ENCODE measurements around the gene PRLH. TPM values are rescaled to one million over a fixed set of nuclear protein-coding genes. Genes with fewer than 3 reads are reported as not detected.

Gene PRLH, protein sequence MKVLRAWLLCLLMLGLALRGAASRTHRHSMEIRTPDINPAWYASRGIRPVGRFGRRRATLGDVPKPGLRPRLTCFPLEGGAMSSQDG
- polyA plus RNA-seq (2013, experiment 1 of 2) = not detected
- not detected for polyA plus RNA-seq (2013, experiment 2 of 2)

DNA sequence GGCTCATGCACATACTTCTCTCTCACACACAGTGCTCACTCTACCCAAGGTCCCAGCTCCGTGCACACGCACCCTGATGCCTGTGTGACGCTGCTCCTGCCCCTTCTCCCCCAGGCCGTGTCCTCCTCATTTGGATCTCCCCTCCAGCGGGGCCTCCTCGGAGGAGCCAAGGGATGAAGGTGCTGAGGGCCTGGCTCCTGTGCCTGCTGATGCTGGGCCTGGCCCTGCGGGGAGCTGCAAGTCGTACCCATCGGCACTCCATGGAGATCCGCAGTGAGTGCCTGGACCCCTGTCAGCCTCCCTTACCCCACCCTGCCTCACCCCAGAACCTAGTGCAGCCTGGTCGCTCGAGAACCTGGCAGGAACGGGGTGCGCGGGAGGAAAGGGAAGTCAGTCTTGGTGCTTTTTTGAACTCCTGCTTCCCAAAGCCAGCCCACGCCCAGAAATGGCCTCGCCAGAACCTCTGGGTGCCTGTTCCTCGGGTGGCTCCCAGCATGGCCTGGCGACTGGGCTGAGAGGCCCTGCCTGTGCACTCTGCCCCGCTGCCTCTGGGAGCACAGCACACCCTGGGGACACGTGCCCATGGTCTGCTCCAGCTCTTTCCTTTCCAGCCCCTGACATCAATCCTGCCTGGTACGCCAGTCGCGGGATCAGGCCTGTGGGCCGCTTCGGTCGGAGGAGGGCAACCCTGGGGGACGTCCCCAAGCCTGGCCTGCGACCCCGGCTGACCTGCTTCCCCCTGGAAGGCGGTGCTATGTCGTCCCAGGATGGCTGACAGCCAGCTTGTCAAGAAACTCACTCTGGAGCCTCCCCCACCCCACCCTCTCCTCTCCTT is at the start of gene PRLH:
PRLH (plus strand) TSS at position 174 of the 835 bp plus-strand sequence; CDS start at position 174, 0 bp downstream.
- Histone ChIP-seq H3K9ac (ENCODE audit: low read depth, low read length) (no peak within 1 kb of the TSS), H3K27ac (ENCODE audit: low read depth, low read length) (no peak within 1 kb of the TSS), H3K9me3 (ENCODE audit: insufficient read depth, low read depth, low read length) (no peaks in the 10 kb centered on the region), H3K36me3 (ENCODE audit: insufficient read depth, low read length) (no peaks in the 10 kb centered on the region), H3K27me3 (ENCODE audit: insufficient read depth, low read length) (no peaks in the 10 kb centered on the region), H3K4me3 (ENCODE audit: low read length) (no peak within 1 kb of the TSS), H3K4me1 (ENCODE audit: insufficient read depth, low read length) (no peaks in the 10 kb centered on the region)
- 90% methylated on average over 32 of the region's 32 CpGs for WGBS

DNA sequence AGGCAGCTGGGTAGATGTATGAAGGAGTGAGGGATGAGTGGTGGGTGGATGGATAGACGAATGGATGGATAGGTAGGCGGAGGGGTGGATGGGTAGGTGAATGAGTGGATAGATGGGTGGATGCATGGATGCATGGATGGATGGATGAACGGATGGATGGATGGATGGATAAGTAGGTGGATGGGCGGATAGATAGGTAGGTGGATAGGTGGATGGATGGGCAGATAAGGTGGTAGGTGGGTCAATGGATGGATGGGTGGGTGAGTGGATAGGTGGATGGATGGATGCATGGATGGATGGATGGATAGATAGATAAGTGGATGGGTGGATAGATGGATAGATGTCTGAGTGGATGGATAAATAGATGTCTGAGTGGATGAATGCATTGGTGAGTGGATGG is 49.2 kb upstream of the PRLH start:
- no peak overlapping the region for H3K9ac ChIP-seq (ENCODE audit: low read depth, low read length)
- 88% methylated on average over 4 of the region's 4 CpGs for WGBS
- no peak overlapping the region for H3K4me3 ChIP-seq (ENCODE audit: low read length)
- H3K27ac ChIP-seq (ENCODE audit: low read depth, low read length) = no peak overlapping the region
- no peaks in the 10 kb centered on the region for H3K27me3 ChIP-seq (ENCODE audit: insufficient read depth, low read length)
- peaks cover 4% of the 10 kb centered on the region; the same call in 1 of the 2 replicates for H3K4me1 ChIP-seq (ENCODE audit: insufficient read depth, low read length)
- no peaks in the 10 kb centered on the region for H3K36me3 ChIP-seq (ENCODE audit: insufficient read depth, low read length)
- no peaks in the 10 kb centered on the region for H3K9me3 ChIP-seq (ENCODE audit: insufficient read depth, low read depth, low read length)

DNA sequence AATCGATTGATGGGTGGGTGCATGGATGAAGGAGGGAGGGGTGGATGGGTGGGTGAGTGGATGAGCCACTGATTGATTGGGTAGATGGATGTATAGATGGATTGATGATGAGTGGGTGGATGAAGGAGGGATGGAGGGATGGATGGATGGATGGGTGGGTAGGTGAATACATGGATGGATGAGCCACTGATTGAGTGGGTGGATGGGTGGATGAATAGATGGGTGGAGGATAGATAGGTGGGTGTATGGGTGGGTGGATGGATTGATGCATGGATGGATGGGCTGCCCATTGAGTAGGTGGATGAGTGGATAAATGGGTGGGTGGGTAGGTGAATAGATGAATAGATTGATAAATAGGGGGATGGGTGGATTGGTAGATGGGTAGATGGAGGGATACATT is 48.4 kb upstream of the PRLH start:
- Histone ChIP-seq H3K4me1 (ENCODE audit: insufficient read depth, low read length) (peaks cover 3% of the 10 kb centered on the region; the same call in 1 of the 2 replicates), H3K27ac (ENCODE audit: low read depth, low read length) (no peak overlapping the region), H3K27me3 (ENCODE audit: insufficient read depth, low read length) (no peaks in the 10 kb centered on the region), H3K36me3 (ENCODE audit: insufficient read depth, low read length) (no peaks in the 10 kb centered on the region), H3K9ac (ENCODE audit: low read depth, low read length) (no peak overlapping the region), H3K4me3 (ENCODE audit: low read length) (no peak overlapping the region), H3K9me3 (ENCODE audit: insufficient read depth, low read depth, low read length) (no peaks in the 10 kb centered on the region)
- WGBS = 81% methylated on average over 1 of the region's 1 CpG

DNA sequence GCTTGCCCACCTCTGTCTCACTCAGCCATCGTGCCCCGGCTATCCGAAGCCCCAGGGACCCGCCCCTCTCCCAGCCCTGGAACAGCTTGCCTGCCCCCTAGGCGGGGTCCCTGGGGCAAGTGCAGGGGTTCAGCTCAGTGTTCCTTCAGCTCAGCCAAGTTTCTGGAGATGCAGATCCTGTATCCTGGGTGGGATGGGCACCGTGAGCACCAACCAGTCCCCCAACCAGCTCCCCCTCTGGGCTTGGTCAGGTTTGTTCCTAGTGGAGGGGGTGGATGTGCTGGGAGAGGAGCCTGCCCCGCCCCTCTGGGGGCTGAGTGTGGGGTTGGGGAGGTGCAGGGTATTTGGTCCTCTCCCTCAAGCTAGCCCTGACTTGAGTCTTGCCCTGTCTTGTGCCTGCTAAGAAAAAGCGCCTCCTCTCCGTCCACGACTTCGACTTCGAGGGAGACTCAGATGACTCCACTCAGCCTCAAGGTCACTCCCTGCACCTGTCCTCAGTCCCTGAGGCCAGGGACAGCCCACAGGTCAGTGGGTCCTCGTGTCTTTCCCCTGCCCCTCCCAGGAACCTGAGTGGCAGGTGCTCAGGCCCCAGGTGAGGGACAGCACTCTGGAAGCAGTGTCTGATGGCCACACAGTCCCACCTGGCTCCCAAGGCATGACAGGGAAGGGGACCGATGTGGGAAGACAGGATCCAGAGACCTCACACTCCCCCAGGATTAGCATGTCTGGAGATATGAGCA is 46.7 kb upstream of the PRLH start:
- 91% methylated on average over 14 of the region's 14 CpGs for WGBS

DNA sequence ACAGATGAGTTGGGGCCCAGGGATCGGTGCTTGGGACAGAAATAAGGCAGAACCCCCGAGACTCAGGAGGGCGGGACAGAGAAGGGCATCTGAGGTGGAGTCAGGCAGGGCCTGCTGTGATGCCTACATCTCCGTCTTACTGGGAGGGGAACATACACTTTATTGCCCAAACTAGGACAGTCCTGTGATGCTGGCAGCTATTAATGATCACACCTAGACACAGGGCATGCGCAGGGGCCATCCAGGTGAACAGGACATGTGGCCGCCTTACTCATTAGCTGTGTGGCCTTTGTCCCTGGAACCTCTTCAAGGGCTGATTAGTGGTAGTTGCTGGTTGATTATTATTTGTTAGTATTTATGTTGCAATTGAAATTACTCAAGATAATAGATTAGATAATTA is 46.1 kb upstream of the PRLH start:
- WGBS = 94% methylated on average over 6 of the region's 6 CpGs
- H3K27ac ChIP-seq (ENCODE audit: low read depth, low read length) = no peak overlapping the region

More for the DNA sequence above, 46.7 kb upstream of the PRLH start:
- Histone ChIP-seq H3K9ac (ENCODE audit: low read depth, low read length) (no peak overlapping the region), H3K27ac (ENCODE audit: low read depth, low read length) (no peak overlapping the region), H3K4me3 (ENCODE audit: low read length) (no peak overlapping the region), H3K27me3 (ENCODE audit: insufficient read depth, low read length) (no peaks in the 10 kb centered on the region), H3K4me1 (ENCODE audit: insufficient read depth, low read length) (no peaks in the 10 kb centered on the region), H3K36me3 (ENCODE audit: insufficient read depth, low read length) (no peaks in the 10 kb centered on the region), H3K9me3 (ENCODE audit: insufficient read depth, low read depth, low read length) (no peaks in the 10 kb centered on the region)

DNA sequence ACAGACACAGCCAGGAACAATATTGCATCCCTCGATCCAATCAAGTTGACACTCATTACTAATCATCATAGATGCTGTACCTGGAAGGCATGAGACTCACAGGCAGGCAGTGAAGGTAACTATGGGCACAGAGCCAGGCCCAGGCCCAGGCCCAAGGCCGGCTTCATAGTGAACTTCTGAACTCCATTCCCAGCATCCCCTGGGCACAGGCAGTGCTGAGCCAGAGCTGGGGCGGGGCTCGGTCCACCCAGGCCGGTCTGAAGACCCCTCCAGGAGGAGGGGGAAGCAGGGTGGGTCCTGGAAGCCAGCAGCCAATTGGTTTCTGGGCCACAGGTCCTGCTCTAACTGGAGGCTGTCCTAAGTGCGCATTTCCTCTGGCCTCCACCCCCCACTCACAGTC is 41.7 kb upstream of the PRLH start:
- H3K4me1 ChIP-seq (ENCODE audit: insufficient read depth, low read length) = no peaks in the 10 kb centered on the region
- H3K9ac ChIP-seq (ENCODE audit: low read depth, low read length) = no peak overlapping the region
- 84% methylated on average over 6 of the region's 6 CpGs for WGBS
- H3K4me3 ChIP-seq (ENCODE audit: low read length) = no peak overlapping the region
- H3K27ac ChIP-seq (ENCODE audit: low read depth, low read length) = no peak overlapping the region
- no peaks in the 10 kb centered on the region for H3K9me3 ChIP-seq (ENCODE audit: insufficient read depth, low read depth, low read length)
- H3K27me3 ChIP-seq (ENCODE audit: insufficient read depth, low read length) = no peaks in the 10 kb centered on the region
- no peaks in the 10 kb centered on the region for H3K36me3 ChIP-seq (ENCODE audit: insufficient read depth, low read length)

More for the DNA sequence above, 46.1 kb upstream of the PRLH start:
- Histone ChIP-seq H3K4me1 (ENCODE audit: insufficient read depth, low read length) (no peaks in the 10 kb centered on the region), H3K4me3 (ENCODE audit: low read length) (no peak overlapping the region), H3K9ac (ENCODE audit: low read depth, low read length) (no peak overlapping the region), H3K27me3 (ENCODE audit: insufficient read depth, low read length) (no peaks in the 10 kb centered on the region), H3K36me3 (ENCODE audit: insufficient read depth, low read length) (no peaks in the 10 kb centered on the region), H3K9me3 (ENCODE audit: insufficient read depth, low read depth, low read length) (no peaks in the 10 kb centered on the region)

DNA sequence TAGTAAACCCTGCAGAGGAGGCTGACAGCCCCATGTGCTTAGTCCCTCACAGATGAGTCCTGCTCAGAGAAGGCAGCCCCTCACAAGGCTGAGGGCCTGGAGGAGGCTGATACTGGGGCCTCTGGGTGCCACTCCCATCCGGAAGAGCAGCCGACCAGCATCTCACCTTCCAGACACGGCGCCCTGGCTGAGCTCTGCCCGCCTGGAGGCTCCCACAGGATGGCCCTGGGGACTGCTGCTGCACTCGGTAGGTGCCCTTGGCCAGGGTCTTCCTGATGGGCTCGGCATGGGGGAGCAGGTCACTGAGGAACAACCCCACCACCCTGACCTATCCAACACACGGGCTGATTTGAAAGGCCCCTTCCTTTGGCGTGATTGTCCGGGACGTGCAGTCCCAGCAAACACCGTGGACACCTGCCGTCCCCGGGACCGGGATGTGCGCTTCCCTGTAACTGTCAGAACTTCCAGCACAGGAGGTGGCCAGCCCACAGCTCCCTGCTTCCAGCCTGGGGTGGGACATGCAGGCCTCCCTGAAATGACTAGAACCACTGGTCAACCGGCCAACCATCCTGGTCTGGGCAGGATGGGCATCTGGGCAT is 40.7 kb upstream of the PRLH start:
- Histone ChIP-seq H3K4me1 (ENCODE audit: insufficient read depth, low read length) (no peaks in the 10 kb centered on the region), H3K9me3 (ENCODE audit: insufficient read depth, low read depth, low read length) (no peaks in the 10 kb centered on the region), H3K4me3 (ENCODE audit: low read length) (no peak overlapping the region), H3K27me3 (ENCODE audit: insufficient read depth, low read length) (no peaks in the 10 kb centered on the region), H3K9ac (ENCODE audit: low read depth, low read length) (no peak overlapping the region), H3K27ac (ENCODE audit: low read depth, low read length) (no peak overlapping the region), H3K36me3 (ENCODE audit: insufficient read depth, low read length) (no peaks in the 10 kb centered on the region)
- WGBS = 92% methylated on average over 17 of the region's 17 CpGs

DNA sequence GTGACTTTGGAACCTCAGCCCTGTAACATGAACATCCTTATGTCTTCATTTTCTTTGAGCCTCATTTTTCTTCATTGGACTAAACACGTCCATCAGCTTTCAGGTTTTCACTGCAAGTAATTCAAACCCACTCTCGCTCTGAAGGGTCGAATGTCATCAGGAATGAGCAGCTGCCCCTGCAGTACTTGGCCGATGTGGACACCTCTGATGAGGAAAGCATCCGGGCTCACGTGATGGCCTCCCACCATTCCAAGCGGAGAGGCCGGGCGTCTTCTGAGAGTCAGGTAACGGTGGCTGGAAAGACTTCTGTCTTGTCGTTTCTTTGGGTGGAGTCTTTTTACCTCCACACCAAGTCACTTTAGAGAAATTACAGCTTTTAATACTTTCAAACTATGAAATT is 39.1 kb upstream of the PRLH start:
- 0 out of 2 replicates have a peak, but pooled peaks cover 4% of the 10 kb centered on the region for H3K4me1 ChIP-seq (ENCODE audit: insufficient read depth, low read length)
- H3K27ac ChIP-seq (ENCODE audit: low read depth, low read length) = no peak overlapping the region
- no peaks in the 10 kb centered on the region for H3K36me3 ChIP-seq (ENCODE audit: insufficient read depth, low read length)
- no peaks in the 10 kb centered on the region for H3K27me3 ChIP-seq (ENCODE audit: insufficient read depth, low read length)
- no peak overlapping the region for H3K4me3 ChIP-seq (ENCODE audit: low read length)
- H3K9ac ChIP-seq (ENCODE audit: low read depth, low read length) = no peak overlapping the region
- WGBS = 94% methylated on average over 11 of the region's 11 CpGs
- no peaks in the 10 kb centered on the region for H3K9me3 ChIP-seq (ENCODE audit: insufficient read depth, low read depth, low read length)

DNA sequence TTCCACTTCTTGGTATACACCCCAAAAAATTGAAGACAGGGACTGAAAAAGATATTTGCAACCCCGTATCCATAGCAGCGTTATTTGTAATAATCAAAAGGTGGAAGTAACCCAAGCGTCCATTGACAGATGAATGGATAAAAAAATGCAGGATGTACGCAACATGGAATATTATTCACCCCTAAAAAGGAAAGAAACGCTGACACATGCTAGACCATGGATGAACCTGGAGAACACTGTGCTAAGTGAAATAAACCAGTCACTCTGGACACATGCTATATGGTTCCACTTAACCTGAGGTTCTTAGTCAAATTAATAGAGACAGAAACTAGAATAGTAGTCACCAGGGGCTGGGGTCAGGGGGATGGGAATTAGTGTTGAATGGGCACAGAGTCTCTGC is 38.6 kb upstream of the PRLH start:
- WGBS = 97% methylated on average over 5 of the region's 5 CpGs
- Histone ChIP-seq H3K36me3 (ENCODE audit: insufficient read depth, low read length) (no peaks in the 10 kb centered on the region), H3K4me3 (ENCODE audit: low read length) (no peak overlapping the region), H3K9ac (ENCODE audit: low read depth, low read length) (no peak overlapping the region), H3K9me3 (ENCODE audit: insufficient read depth, low read depth, low read length) (no peaks in the 10 kb centered on the region), H3K27me3 (ENCODE audit: insufficient read depth, low read length) (no peaks in the 10 kb centered on the region), H3K27ac (ENCODE audit: low read depth, low read length) (no peak overlapping the region), H3K4me1 (ENCODE audit: insufficient read depth, low read length) (0 out of 2 replicates have a peak, but pooled peaks cover 4% of the 10 kb centered on the region)

DNA sequence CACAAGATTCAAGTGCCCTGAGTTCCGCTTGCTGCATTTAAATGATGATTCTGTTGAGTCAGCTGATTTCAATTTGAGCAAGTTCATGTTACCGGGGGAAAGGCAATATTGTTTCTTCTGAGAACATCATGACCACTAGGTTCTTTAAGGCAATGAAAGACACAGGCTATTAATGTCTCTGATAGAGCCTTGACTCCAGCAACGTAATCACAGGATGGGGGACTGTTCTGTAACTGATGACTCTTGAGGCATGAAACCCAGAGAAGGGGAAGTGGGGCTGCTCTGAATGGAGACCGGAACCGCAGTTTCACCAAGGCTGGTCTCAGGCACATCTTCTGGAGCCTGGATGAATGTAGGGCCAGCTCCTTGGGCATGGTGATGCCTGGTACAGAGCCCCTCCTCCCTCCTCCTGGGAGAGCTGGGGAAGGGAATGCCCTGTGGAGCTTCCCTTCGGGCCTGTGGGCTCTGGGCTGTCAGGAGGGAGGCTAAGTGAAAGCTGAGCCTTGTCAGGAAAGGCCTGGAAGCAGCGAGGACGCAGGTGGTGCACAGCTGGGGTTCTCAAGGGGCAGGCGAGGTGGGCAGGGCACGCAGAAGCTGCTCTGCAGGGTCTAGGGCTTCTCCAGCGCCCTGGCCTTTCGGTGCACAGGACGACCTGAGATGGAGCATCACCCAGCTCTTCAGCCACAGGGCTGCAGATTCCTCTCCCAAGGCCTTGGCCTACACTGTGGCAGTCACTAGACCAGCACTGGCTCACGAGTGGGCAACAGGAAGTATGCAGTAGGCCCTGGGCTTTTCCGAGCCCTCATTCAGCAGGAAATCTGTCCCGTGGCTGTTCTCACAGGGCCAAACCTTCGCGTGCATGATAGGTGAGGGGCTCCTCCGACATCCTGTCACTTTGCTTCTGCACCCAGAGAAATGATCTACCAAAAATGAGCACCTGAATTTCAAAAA is 36.6 kb upstream of the PRLH start:
- Histone ChIP-seq H3K27me3 (ENCODE audit: insufficient read depth, low read length) (no peaks in the 10 kb centered on the region), H3K4me1 (ENCODE audit: insufficient read depth, low read length) (0 out of 2 replicates have a peak, but pooled peaks cover 4% of the 10 kb centered on the region), H3K27ac (ENCODE audit: low read depth, low read length) (no peak overlapping the region), H3K4me3 (ENCODE audit: low read length) (no peak overlapping the region), H3K9ac (ENCODE audit: low read depth, low read length) (no peak overlapping the region), H3K36me3 (ENCODE audit: insufficient read depth, low read length) (no peaks in the 10 kb centered on the region), H3K9me3 (ENCODE audit: insufficient read depth, low read depth, low read length) (no peaks in the 10 kb centered on the region)
- 91% methylated on average over 19 of the region's 19 CpGs for WGBS

All from HUES64 (cell line).